Activated CD4-positive, alpha-beta T cell treated with anti-CD3 and anti-CD28 coated beads, Interleukin-10, Interleukin-2, amounts not matched to agents 100 ng/mL and 50 ng/mL, durations not matched to agents 16 hours and 8 hours (primary cell): Measurements from ENCODE around the gene HECW1.
"Not testable (repeated sequence)": the region's sequence is repeated elsewhere in the genome, so short reads cannot be mapped to it uniquely, and the experiment has no call there.

Experiments
- DNase-seq: peaks from one replicate; pipeline ENCODE4 v3.0.0-alpha.2; 2020

HECW1 gene

DNA sequence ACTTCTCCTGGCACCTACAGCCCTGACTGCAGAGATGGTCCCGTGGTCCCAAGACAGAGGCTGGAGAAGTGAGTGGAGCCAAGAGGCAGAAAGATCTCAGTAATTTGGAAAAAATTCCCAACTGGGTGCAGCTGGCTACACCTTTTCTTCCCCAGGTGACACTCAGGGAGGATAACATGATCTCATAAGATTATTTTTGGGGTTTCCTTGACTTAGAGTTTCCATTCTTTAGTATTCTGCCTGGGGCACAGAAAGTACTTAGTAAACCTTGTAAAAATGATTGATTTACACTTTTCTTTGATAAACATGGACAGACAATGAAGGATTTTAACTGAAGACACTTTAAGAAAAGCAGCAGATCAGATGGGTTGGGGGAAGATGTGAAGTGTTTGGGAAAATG lies 38.6 kb downstream of the HECW1 start:
- no peak for DNase-seq

DNA sequence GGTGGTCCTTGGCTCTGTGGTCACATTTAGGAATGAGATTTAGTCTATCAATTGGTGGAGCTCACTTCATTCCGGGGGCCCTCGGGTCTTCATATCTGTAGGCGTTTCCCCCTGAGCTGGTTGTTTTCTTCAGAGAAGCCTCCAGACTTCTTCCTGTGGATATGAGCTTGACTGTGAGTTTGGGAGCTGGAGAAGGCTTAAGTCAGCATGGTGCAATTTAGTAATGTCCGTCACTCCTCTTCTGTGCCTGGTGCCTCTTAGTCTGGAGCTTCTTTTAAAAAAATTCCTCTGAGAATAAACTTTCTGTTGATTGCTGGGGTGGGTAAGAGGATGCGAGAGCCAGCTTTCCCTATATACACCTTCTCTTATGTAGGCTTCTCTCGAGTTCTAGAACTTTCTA lies 40.2 kb downstream of the HECW1 start:
- no peak for DNase-seq

DNA sequence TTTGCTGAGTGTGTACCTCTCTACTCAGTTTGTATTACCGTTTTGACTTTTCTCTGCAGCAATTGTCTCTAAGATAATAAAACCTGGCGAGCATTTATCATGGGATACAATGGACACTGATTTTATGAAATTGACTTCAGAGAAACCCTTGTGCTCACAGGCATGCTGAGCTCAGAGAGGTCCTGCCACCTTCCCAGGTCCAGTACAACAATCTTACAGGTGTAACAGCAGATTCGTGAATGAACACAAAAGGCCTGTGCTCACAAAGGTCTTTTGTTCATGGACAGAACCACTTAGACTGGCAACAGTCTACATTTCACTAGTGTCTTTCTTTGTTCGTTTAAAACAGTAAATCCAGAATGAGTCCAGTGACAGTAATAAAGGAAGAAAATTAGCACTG lies 43.2 kb downstream of the HECW1 start:
- no peak for DNase-seq

DNA sequence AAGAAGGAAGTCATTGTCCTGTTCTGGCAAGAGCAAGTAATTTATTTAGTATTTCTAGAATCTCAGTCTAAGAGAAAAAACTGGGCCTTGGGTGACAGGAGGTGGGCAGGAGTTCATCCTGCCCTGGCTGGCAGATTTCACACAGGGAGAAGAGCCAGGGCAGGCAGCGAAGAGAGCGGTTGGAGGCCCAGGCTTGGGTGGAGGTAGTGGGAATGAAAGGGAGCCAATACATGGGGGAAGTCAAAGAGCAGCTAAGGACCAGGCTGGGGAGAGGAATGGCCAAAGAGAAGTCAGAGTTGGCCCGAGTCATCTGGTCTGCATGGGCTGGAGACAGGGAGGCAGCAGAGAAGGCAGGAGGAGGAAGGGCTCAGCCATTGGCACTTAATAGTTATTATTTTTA lies 51.4 kb downstream of the HECW1 start:
- DNase-seq: no peak

DNA sequence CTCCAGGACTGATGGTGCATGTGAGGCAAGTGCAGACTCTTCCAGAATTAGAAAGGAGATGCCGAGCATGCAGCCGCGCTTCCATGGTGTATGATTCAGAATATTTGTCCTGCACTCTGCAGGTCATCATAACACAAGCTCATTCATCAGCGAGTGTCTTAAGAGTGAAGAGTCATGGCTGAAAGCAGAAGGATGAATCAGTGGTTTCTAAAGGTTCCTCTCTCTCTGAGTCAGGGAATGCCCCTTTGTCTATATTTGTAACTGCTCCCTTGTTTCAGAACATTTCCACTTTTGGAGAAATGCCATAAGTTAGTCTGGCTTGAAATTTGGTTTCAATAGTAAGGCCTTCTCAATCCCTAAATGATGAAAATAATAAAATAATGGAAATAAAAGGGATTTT lies 52.3 kb downstream of the HECW1 start:
- peak; percentile 27 for DNase-seq

DNA sequence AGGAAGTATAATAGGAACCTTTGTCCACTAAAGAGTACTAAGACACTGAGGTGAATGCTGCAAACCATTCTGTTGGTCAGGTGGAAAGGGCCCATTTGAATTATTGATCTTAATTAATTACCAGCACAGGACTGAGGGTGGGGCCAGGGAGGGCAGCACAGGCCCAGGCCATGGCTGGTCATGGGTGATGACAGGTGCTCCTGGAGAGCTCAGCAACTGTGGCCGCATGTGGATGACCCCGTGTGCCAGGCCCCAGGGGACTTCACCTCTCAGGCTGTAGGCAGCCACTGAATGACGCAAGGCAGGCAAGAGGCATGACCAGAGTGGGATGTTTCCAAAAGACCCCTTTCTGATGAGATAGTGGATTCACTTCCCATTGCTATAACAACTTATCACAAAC lies 54.2 kb downstream of the HECW1 start:
- DNase-seq: no peak

DNA sequence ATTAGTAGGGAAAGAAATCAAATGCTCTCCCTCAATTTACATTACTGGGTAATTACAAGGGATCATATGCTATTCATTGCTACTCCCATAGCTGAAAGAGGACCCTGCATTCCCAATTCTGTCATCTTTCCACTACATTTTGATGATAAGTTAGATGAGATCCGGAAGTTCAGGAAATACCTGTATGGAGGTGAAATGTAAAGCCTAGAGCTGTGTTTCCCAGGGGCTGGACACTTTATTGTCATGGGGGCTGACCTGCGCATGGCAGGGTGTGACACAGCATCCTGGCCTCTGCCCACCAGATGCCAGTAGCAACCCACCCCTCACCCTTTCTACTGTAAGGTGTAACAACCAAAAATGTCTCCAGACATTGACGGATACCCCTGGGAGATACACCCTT lies 56.6 kb downstream of the HECW1 start:
- no peak for DNase-seq

DNA sequence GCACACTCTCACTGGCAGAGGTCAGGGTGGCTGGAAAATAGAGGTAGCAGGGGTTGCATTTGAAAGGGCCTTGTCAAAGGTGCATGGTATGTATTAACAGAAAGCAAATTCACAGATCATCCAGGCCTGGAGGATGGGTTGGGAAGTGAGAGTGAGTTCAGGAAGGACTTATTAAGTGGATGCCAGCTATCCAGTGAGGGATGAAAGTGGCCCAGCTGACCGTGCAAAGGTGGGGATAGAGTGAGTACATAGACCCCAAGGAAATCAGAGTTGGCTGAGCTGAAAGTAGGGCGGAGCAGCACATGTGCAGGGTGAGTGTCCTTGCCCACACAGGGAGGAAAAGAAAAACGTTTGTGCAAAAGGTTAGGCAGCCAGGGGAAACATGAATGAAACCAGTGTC lies 58.1 kb downstream of the HECW1 start:
- no peak for DNase-seq

DNA sequence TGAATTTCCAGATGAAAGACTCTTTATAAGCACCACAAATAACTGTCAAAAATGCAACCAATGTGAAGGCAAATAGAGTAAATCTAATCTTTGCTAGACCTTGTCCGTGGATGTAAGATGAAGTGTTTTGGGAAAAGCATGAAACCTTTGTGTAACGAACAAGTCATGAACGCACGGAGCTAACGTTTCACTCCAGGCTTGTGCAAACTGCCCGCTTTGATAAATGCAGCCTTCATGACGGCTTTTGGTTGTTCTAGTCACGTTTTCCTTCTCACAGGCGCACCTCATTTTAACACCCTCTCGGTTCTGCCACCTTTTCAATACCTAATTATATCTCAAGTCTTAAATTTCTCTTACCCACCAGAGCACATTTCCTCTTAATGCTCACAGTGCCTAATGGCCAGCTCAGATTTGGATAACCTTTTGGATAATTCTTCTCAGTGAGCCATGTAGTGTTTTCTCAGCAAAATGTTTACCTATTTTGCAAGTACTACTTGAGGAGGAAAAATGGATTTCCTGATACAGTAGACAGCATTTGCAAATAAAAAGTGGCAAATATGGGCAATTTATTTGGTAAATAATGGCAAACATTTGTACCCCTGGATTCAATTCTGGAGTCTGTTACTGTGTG lies 63.2 kb downstream of the HECW1 start:
- DNase-seq: no peak

DNA sequence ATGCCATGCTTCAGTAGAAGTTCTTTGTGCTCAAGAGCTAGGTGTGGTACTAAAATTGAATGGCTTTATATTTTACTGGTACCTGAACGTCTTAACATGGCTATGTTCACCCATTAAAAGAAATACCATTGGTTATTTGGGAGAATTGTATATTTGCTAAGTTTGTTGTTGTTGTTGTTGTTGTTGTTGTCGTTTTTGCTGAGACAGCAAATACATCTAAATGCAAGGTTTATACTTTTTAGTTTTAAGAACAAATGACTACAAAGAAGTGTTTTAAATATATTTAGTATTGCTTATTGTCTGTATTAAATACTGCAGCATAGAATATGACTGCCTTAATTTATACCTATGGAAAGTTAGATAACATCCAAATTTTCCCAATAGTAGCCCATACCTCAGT lies 66.9 kb downstream of the HECW1 start:
- no peak for DNase-seq

DNA sequence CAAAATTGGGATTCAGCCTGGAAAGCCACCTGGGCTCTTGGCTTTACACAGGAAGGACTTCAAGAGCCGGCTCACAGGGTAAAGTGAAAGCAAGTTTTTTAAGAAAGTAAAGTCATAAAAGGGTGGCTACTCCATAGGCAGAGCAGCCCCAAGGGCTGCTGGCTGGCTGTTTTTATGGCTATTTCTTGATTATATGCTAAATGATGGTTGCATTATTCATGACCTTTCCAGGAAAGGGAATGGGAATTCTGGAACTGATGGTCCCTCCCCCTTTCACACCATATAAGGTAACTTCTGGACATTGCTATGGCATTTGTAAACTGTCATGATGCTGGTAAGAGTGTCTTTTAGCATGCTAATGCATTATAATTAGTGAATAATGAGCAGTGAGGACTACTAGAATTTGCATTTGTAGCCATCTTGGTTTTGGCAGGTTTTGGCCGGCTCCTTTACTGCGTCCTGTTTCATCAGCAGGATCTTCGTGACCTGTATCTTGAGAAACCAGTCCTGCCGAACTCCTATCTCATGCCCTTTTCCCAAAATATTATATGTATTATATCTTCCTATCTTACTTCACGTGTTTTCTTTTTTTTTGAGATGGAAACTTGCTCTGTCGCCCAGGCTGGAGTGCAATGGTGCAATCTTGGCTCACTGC lies 80.5 kb downstream of the HECW1 start:
- no peak for DNase-seq

DNA sequence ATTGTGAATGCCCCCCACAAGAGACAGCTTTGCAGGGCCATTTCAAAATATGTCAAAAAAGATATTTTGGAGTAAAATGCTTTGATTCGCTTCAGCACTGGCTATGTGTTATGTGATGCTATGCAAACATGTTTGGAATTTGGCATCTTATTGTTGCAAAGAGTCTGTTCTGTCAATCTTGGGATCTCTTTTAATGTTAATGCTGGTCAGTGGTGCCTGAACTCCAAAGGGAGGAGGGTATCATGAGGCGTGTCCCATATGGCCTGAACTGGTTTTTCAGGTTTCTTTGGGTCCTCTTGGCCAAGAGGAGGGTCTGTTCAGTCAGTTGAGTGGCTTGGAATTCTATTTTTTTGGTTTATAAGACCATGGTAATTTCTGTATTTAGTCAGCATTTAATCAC lies 81.4 kb downstream of the HECW1 start:
- DNase-seq: no peak

DNA sequence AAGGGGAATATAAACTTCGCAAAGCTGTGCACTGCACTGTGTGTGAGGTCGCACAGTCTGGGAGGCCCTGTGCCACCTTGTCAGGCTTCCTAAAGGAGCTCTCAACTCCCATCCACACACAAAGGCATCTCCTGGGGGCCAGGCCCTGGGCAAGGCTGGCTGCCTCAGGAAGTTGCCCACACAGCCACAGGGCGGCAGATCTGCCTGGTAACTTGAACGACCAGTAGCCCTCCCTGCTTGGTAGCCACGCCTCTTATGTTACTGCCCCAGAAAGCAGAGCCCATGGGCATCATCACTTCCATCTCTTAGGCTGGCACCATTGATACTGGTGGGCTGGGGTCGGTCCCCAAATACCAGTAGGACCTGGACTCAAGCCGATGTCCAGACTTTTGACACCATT lies 82.8 kb downstream of the HECW1 start:
- no peak for DNase-seq

DNA sequence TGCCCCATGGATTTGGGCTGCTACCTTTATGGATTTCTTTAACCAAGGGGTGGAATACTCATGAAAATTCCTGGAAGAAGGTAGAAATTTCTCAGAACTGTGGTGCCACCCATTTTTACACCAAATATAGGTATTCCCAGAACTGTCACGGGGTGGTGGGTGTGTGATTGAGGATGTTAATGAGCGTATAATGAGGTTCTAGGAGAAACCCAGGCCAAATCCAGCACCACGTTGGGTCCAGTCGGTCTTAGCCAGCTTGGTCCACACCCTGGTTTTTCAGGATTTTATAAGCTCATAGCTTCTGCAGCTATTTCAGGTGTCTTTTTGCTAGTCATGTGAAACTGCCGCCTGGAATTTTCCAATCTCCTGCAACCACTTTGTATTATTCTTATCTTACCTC lies 83.3 kb downstream of the HECW1 start:
- no peak for DNase-seq

DNA sequence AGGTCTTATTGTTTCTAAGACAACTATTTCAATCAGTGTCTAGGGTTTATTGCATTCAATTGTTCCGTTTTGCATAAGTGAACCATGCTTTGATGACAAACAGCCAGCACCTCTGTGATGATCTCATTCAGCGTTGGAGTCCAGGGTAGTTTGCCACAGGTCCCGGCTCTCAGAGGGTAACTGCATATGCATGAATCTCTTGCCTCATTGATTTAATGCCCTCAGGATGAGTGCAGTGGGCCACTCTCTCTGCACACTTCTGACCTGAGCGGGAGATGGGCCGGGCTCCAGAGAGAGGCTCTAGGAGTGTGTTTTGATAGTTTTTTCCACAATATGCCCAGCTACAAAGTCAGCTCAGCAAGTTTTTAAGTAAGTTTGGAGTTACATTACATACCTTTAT lies 83.9 kb downstream of the HECW1 start:
- DNase-seq: no peak

DNA sequence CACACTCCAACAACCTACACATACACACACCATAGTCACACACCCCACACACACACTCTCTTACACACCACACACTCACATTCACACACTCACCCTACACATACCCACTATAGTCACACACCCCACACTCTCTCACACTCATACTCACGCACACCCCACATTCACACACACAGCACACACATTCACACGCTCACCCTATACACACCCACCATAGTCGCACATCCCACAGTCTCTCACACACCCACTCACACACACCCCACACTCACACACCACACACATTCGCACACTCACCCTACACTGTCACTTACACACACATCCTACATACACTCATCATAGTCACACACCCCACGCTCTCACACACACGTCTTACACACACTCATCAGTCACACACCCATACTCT lies 85.6 kb downstream of the HECW1 start:
- DNase-seq: no peak

DNA sequence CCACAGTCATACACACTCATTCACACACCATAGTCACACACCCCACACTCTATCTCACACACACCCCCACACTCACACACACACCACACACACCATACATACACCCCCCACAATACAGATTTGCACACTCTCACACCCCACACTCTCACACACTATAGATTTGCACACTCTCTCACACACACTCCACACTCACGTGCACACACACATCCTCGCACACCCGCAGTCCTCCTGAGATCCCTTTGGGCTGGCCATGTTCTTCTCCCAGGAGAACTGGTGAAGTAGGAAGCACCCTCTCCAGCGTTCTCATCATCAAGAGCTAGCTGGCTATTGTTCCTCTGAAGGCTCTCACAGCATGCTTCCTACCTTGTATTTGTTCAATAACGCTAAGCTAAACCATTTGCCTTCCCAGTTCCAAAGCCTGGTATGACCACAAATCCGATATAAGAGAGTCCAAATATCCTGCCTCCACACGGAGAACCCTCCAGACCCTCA lies 86.2 kb downstream of the HECW1 start:
- DNase-seq: no peak

DNA sequence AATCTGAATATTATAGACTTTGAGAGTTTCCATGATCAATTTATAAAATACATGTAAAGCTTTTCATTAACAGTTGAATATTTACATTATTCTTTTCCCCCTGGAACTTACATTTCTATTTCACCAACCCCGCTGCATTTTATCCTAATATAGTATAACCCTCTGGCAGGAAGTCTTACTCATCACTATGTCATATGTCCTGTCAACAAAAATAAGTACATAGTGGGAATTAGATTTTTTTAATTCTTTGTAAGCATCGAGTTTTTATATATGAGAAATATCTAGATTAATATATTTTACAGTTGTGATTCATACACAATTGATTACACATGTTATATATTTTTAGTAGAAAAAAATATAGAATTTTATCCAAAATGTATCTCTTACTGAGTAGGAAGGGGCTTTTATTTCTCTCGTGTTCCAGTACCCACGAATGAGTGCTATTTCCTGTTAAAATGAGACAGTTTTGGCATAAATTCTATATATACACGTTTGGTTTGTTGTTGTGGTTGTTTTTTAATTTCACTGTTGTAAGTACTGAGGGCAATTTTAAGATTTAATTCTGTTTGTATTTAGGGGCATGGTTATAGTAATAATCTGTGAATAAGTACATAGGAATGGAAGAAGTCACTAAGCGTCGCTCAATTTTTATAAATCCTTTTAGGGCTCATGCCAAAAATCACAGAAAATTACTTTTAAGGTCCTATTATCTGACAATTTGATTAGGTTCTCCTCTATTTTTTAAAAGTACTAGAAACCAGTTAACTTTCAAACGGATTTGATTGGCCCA lies 87.1 kb downstream of the HECW1 start:
- DNase-seq: no peak

DNA sequence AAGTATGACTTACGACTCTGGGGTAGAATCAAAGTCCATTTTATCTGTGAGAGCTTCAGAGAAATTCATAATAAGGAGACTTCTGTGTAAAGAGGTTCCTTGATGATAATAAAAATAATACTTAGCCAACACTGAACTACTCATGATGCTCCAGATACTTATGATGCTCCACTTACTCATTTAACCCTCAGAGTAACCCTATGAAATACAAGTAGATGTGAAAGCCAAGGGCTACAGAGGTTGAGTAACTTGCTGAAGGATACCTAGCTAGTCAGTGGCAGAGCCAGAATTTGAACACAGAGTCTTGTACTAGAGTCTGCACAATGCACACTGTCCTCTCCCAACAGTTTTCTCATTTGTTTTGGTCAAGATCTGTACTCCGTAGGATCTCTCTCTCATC lies 89.5 kb downstream of the HECW1 start:
- DNase-seq: no peak

DNA sequence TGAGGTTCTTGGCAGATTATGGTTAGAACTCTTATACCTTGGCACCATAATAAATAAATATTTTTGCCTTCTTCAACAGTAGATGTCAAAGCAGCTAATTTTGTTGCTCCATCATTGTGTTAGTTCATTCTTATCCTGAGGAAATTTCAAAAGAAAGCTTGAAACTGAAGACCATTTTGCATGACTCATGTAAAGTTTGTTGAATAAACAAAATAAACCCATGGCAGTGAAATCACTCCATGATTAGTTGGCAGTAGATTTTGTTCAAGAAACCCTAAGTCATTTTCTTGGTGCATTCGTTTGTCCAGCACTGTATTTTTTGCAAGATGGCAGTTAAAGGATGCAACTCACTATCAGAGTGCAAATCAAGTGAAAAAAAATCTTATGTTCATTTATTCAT lies 91.6 kb downstream of the HECW1 start:
- no peak for DNase-seq

DNA sequence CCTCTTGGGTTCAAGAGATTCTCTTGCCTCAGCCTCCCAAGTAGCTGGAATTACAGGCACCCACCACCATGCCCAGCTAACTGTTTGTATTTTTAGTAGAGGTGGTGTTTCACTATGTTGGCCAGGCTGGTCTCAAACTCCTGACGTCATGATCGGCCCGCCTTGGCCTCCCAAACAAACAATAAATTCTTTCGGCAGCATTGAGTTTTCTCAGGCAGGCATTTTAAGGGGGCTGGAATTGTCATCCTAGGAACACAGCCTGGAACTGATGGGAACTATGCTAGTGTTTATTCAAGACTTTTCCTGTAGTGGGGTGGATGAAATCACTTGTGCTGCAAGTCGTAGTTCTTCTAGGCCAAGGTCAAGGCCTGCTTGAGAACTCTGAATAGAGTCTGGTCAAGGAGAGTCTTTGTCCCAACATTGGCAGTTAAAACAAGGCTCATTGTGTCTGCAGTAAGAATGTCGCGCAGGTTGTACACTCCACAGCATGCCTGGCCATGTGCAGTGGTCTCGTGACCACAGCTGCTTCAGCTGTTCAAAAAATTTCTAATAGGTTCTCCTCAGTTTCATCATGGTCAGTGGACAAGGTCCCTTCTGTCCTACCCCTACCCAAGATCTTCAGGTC lies 92.8 kb downstream of the HECW1 start:
- no peak for DNase-seq

DNA sequence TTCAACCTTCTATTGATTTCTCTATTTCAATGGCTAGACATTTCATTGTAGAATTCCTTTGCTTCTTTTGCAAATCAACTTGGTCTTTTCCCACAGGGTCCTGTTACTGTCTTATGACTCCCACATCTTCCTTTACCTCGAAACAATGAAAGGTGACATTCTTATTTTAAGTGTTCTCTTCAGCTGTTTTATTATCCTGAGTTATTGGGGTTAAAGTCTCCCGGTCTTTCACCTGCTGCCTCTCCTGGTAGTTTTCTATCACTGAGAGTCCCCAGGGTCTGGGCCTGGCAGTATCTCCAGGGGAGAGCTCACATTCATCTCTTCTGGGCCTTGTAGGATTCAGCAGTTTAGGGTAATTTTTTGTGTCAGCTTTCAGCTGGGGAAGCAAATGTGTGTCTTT lies 95.8 kb downstream of the HECW1 start:
- DNase-seq: no peak

DNA sequence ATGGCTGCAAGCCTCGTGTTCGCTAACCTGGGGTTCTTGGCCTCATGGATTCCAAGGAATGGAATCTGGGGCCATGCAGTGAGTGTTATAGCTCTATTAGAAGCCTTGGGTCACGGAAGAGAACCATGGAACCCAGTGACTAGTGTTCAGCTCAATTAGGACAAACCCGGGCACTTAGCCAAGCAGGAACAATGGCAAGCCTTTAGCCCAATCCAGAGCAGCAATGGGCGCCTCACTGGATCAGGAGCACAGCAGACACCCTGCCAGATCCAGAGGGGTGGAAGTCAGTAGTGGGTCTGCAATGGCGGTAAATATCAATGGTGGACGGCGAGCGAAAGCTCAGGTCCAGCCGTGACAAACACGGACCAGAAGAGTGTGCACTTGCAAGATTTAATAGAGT lies 98.1 kb downstream of the HECW1 start:
- DNase-seq: not testable (repeated sequence)

DNA sequence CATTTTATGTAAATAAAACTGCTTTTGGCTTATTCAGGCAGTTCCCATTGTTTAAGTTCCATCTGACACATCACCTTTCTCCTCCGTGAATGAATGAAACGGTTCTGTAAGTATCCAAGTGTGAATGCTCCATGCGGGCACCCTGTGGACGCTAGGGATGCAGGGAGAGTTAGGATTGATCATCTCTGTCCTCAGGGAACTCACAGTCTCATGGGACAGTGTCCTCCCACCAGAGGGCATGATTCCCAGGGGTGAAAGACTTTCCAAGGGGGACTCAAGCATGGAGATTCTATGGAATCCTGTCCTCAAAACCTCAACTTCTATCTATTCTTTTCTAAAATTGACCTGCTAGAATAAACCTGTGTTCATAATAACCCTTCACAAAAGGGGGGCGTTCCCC lies 98.8 kb downstream of the HECW1 start:
- no peak for DNase-seq
